ENCODE results near the gene SCN11A. TPM values are rescaled to one million over a fixed set of nuclear protein-coding genes. Genes with fewer than 3 reads are reported as not detected.

Gene SCN11A
- total RNA-seq, 2 experiments from 2014 or later, result 0.13 to 0.25 TPM

GRCh38 chr3:39095778-39096177 lies 44.0 kb upstream of the SCN11A start:
- TF ChIP-seq CTCF (conservative IDR thresholded peaks at IDR 0.05; ENCODE audit: low read length), result no peak
- no peak for TF ChIP-seq EZH2phosphoT487 (IDR thresholded peaks at IDR 0.05; ENCODE audit: borderline replicate concordance, low read depth, low read length)
- H2AFZ ChIP-seq (ENCODE audit: low read length), result no peak overlapping the region
- intact Hi-C loops (cut with micrococcal nuclease; ENCODE audit: unreplicated experiment), result no loop called here
- H4K20me1 ChIP-seq (ENCODE audit: insufficient read depth, low read length), result no peaks in the 10 kb centered on the region
- ChIA-PET POLR2A (no interaction called here), CTCF (ENCODE audit: unreplicated experiment) (no interaction called here)
- H3K4me3 ChIP-seq (ENCODE audit: low read depth, low read length, poor library complexity, severe bottlenecking), result no peak overlapping the region
- no peak overlapping the region for H3K27ac ChIP-seq (ENCODE audit: low read depth, low read length, poor library complexity, severe bottlenecking)
- no peak for DNase-seq (ENCODE audit: low spot score)
- no peaks in the 10 kb centered on the region for H3K9me2 ChIP-seq (ENCODE audit: insufficient read depth, low read length)
- H3K79me2 ChIP-seq (ENCODE audit: insufficient read depth, low read depth, low read length), result no peaks in the 10 kb centered on the region
- no peaks in the 10 kb centered on the region for H3K9me3 ChIP-seq (ENCODE audit: low read length)
- peaks cover 92% of the 10 kb centered on the region for H3K36me3 ChIP-seq (ENCODE audit: insufficient read depth, low read length)
- no peaks in the 10 kb centered on the region for H3K4me1 ChIP-seq (ENCODE audit: insufficient read depth, low read length, poor library complexity, severe bottlenecking)
- no TSS peak for BruUV-seq (replicated peaks)
- no peak overlapping the region for H3K4me2 ChIP-seq (ENCODE audit: low read length)

DNA sequence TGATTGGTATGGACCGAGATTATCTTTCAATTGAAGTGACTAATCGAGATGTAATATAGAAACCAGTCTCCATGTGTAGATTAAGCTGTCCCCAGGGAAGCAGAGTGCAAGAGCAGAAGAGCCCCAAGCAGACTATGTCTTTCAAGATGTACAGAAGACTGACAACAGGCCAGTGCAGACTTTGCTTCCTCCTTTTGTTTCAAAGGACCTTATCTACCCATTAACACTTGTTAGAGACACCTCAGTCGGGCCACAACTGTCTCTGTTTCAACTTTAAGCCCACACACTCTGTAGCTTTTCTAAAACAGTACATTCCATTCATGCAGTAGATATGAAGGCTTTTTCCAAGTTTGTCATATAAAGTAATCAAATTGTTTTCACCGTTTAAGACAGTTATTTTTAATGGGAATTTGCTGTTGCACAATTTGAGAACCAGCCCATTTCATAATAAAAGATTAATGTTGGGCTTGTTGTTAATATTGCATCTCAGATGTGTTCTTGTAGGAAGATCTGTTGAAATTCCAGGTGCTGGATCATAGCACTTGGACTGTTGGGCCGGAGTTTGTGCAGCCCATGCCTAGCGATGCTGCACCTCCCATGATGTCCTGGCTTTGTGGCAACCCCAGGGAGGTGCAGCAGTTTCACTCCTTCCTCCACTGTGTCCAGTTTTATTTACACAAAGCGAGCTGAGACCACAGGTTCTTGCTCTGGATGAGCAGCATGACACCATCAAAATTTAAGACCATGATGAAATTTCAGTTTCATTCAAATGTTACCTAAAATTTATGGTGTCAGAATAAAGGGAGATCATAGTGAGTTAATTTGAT lies 43.3 kb upstream of the SCN11A start:
- H3K36me3 ChIP-seq (ENCODE audit: insufficient read depth, low read length), result peaks cover 92% of the 10 kb centered on the region
- no peaks in the 10 kb centered on the region for H3K9me3 ChIP-seq (ENCODE audit: low read length)
- no peak overlapping the region for H2AFZ ChIP-seq (ENCODE audit: low read length)
- intact Hi-C loops (cut with micrococcal nuclease; ENCODE audit: unreplicated experiment), result no loop called here
- TSS peak; percentile 45 for BruUV-seq (replicated peaks)
- CTCF ChIA-PET (ENCODE audit: unreplicated experiment), result no interaction called here
- no peak for DNase-seq (ENCODE audit: low spot score)
- no peaks in the 10 kb centered on the region for H3K4me1 ChIP-seq (ENCODE audit: insufficient read depth, low read length, poor library complexity, severe bottlenecking)
- TF ChIP-seq EZH2phosphoT487 (IDR thresholded peaks at IDR 0.05; ENCODE audit: borderline replicate concordance, low read depth, low read length) (no peak), CTCF (conservative IDR thresholded peaks at IDR 0.05; ENCODE audit: low read length) (no peak)
- no peak overlapping the region for H3K27ac ChIP-seq (ENCODE audit: low read depth, low read length, poor library complexity, severe bottlenecking)
- no peaks in the 10 kb centered on the region for H3K79me2 ChIP-seq (ENCODE audit: insufficient read depth, low read depth, low read length)
- POLR2A ChIA-PET, result no interaction called here
- H4K20me1 ChIP-seq (ENCODE audit: insufficient read depth, low read length), result no peaks in the 10 kb centered on the region
- H3K9me2 ChIP-seq (ENCODE audit: insufficient read depth, low read length), result no peaks in the 10 kb centered on the region
- no peak overlapping the region for H3K4me2 ChIP-seq (ENCODE audit: low read length)
- H3K4me3 ChIP-seq (ENCODE audit: low read depth, low read length, poor library complexity, severe bottlenecking), result no peak overlapping the region

DNA sequence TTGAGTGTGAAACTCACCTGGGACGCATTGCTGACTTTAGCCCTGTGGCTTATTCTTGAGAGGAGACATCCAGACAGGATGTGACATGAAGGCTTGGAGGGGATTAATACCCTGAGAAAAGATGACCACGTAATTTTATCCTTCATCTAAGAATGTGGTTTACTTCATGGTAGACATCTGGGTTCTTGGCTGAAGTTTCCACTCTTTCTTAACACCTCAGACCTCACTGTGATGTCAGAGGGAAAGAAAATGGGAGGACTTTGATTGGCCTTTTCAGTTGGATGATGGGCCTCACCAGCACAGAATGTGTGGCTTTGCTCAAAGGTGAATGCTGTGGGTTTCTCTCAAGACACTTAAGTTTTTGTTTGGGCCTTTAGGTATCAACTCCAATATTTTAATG lies 39.2 kb upstream of the SCN11A start:
- Histone ChIP-seq H3K4me3 (ENCODE audit: low read depth, low read length, poor library complexity, severe bottlenecking) (no peak overlapping the region), H3K4me1 (ENCODE audit: insufficient read depth, low read length, poor library complexity, severe bottlenecking) (peaks cover 20% of the 10 kb centered on the region), H3K4me2 (ENCODE audit: low read length) (no peak overlapping the region), H3K9me3 (ENCODE audit: low read length) (no peaks in the 10 kb centered on the region), H3K9me2 (ENCODE audit: insufficient read depth, low read length) (no peaks in the 10 kb centered on the region), H3K27ac (ENCODE audit: low read depth, low read length, poor library complexity, severe bottlenecking) (no peak overlapping the region), H4K20me1 (ENCODE audit: insufficient read depth, low read length) (no peaks in the 10 kb centered on the region), H3K79me2 (ENCODE audit: insufficient read depth, low read depth, low read length) (no peaks in the 10 kb centered on the region), H2AFZ (ENCODE audit: low read length) (no peak overlapping the region), H3K36me3 (ENCODE audit: insufficient read depth, low read length) (peaks cover 86% of the 10 kb centered on the region)
- BruUV-seq (replicated peaks), result no TSS peak
- POLR2A ChIA-PET, result no interaction called here
- CTCF ChIA-PET (ENCODE audit: unreplicated experiment), result no interaction called here
- DNase-seq (ENCODE audit: low spot score), result no peak
- intact Hi-C loops (cut with micrococcal nuclease; ENCODE audit: unreplicated experiment), result no loop called here
- no peak for TF ChIP-seq EZH2phosphoT487 (IDR thresholded peaks at IDR 0.05; ENCODE audit: borderline replicate concordance, low read depth, low read length)
- no peak for TF ChIP-seq CTCF (conservative IDR thresholded peaks at IDR 0.05; ENCODE audit: low read length)
